ENCODE results near the gene THBS2. TPM values are rescaled to one million over a fixed set of nuclear protein-coding genes. Genes with fewer than 3 reads are reported as not detected.
A peak's percentile ranks its signal among the peaks of the same experiment; 100 is the strongest.

THBS2 gene
- total and polyA plus RNA-seq, 4 donors, result 5.5 to 35.4 (median 24.1) TPM

DNA sequence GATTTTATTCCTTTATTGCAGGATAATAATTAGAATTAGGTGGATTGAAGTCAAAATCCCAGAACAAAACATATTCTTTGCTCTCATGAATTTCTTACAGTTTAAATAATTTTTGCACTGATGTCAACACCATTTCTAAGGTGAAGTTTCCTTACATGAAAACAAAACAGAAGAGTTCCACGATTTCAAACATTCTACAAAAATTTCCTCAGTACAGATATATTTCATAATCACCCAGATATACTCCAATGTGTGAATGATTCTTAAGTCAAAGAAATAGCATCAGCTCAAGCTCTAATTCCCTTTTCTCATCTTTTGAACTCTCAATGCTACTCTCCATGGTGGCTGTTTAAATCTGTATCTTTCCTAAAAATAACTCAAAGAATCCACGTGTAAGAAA, 39.5 kb upstream of the THBS2 start:
- ATAC-seq (ENCODE audit: insufficient read depth, low FRiP score), result no peak
- no peaks in the 10 kb centered on the region for H3K4me1 ChIP-seq (ENCODE audit: control insufficient read depth in 5 of 5, insufficient read depth in 5 of 5, low read length in 5 of 5)
- no peak overlapping the region for H3K9ac ChIP-seq (ENCODE audit: insufficient read depth in 1 of 2, low read length in 2 of 2)
- DNase-seq, result no peak
- H3K4me3 ChIP-seq, result no peak overlapping the region
- 45 to 66% methylated on average over 2 of the region's 2 CpGs for WGBS, 2 donors
- TF ChIP-seq, protein P1, sequence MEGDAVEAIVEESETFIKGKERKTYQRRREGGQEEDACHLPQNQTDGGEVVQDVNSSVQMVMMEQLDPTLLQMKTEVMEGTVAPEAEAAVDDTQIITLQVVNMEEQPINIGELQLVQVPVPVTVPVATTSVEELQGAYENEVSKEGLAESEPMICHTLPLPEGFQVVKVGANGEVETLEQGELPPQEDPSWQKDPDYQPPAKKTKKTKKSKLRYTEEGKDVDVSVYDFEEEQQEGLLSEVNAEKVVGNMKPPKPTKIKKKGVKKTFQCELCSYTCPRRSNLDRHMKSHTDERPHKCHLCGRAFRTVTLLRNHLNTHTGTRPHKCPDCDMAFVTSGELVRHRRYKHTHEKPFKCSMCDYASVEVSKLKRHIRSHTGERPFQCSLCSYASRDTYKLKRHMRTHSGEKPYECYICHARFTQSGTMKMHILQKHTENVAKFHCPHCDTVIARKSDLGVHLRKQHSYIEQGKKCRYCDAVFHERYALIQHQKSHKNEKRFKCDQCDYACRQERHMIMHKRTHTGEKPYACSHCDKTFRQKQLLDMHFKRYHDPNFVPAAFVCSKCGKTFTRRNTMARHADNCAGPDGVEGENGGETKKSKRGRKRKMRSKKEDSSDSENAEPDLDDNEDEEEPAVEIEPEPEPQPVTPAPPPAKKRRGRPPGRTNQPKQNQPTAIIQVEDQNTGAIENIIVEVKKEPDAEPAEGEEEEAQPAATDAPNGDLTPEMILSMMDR (IDR thresholded peaks at IDR 0.05; ENCODE audit: control extremely low read depth, extremely low read depth), result no peak
- H3K36me3 ChIP-seq (ENCODE audit: control insufficient read depth in 4 of 4, insufficient read depth in 4 of 4, low read length in 4 of 4), result no peaks in the 10 kb centered on the region
- H3K9me3 ChIP-seq (ENCODE audit: control insufficient read depth in 4 of 4, insufficient read depth in 3 of 4, low read length in 3 of 4), result peaks cover 0 to 2% (median 0%) of the 10 kb centered on the region in 4 donors
- H3K27me3 ChIP-seq (ENCODE audit: control insufficient read depth in 3 of 3, insufficient read depth in 3 of 3, low read length in 2 of 3), result no peaks in the 10 kb centered on the region
- H3K27ac ChIP-seq (ENCODE audit: low read depth in 1 of 2, low read length in 1 of 2), result no peak overlapping the region

DNA sequence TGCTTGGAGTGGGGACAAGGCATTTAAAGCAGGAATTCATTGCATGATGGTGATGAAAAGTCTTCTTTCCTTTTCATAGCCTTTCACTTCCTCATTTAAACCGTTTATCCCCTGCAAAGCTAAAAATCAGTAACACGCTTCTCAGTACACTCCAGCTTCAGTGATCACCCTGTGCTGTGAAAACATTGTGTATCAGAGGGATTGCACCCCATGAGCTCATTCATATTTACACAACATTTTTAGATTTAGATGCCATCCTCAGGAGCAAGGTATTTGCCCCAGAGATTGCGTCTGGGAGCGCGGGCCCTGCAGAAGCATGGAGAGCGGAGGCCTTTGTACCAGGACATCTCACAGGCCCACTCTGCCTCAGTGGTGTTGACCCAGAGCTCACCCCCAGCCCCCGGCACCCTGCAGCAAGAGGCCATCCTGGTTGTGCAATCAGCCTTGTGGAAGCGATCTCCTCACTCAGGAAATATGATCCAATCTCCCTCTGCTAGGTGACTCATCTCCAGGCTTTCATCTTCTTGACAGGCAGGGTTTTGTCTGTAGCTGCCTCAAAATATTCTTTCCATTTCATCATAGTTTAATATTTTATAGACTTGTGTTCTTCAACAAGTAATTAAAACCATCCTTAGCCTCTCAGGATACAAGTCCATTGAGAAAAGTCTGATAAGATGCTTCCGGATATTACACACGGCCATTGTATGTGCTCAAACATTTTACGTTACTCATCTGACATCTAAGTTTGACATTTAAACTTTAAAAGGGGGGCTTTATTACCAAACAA, 38.9 kb upstream of the THBS2 start:
- Histone ChIP-seq H3K27ac (ENCODE audit: low read depth in 1 of 2, low read length in 1 of 2) (no peak overlapping the region), H3K4me1 (ENCODE audit: control insufficient read depth in 5 of 5, insufficient read depth in 5 of 5, low read length in 5 of 5) (no peaks in the 10 kb centered on the region), H3K36me3 (ENCODE audit: control insufficient read depth in 4 of 4, insufficient read depth in 4 of 4, low read length in 4 of 4) (no peaks in the 10 kb centered on the region), H3K9ac (ENCODE audit: insufficient read depth in 1 of 2, low read length in 2 of 2) (no peak overlapping the region), H3K27me3 (ENCODE audit: control insufficient read depth in 3 of 3, insufficient read depth in 3 of 3, low read length in 2 of 3) (no peaks in the 10 kb centered on the region), H3K9me3 (ENCODE audit: control insufficient read depth in 4 of 4, insufficient read depth in 3 of 4, low read length in 3 of 4) (peaks cover 0 to 2% (median 0%) of the 10 kb centered on the region in 4 donors), H3K4me3 (no peak overlapping the region)
- 65 to 74% methylated on average over 11 of the region's 11 CpGs for WGBS, 2 donors
- DNase-seq (no peak), ATAC-seq (ENCODE audit: insufficient read depth, low FRiP score) (peak; percentile 29)
- TF ChIP-seq, protein P1 (IDR thresholded peaks at IDR 0.05; ENCODE audit: control extremely low read depth, extremely low read depth), result no peak

DNA sequence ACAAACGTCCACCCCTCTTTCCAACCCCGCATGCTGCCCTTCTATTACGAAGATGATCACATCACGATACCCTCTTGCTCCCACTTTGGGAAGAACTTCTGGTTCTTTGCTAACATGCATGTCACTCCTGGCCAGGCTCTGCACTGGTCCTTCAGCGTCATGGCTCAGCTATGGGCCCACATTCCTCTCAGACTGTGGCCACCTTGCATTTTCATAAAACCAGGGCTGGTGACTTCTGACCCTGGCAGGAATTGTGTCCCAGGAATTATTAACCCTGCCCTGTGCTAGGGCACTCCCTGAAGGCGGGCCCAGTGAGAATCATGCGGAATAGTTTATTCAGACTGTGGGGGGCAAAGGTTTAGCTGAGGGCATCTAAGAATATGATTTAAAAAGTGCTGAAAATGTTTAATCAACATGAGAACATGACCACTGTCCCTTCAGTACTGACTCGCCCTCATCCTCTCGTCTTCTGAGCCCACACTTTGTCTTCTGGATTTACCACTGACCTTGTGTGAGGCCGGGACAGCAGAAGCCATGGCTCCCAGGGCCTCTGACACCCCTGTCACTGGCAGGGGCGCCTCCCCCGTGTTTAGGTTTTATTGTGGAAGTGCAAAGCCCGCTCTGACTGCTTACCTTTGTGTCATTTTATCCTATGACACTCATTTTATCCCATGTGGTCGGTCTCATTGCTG, 38.1 kb upstream of the THBS2 start:
- peaks cover 0 to 2% (median 0%) of the 10 kb centered on the region in 4 donors for H3K9me3 ChIP-seq (ENCODE audit: control insufficient read depth in 4 of 4, insufficient read depth in 3 of 4, low read length in 3 of 4)
- 80 to 85% methylated on average over 14 of the region's 14 CpGs for WGBS, 2 donors
- no peak overlapping the region for H3K27ac ChIP-seq (ENCODE audit: low read depth in 1 of 2, low read length in 1 of 2)
- TF ChIP-seq, protein P1 (IDR thresholded peaks at IDR 0.05; ENCODE audit: control extremely low read depth, extremely low read depth), result no peak
- ATAC-seq (ENCODE audit: insufficient read depth, low FRiP score) (no peak), DNase-seq (no peak)
- H3K9ac ChIP-seq (ENCODE audit: insufficient read depth in 1 of 2, low read length in 2 of 2), result no peak overlapping the region
- no peak overlapping the region for H3K4me3 ChIP-seq
- H3K27me3 ChIP-seq (ENCODE audit: control insufficient read depth in 3 of 3, insufficient read depth in 3 of 3, low read length in 2 of 3), result no peaks in the 10 kb centered on the region
- H3K4me1 ChIP-seq (ENCODE audit: control insufficient read depth in 5 of 5, insufficient read depth in 5 of 5, low read length in 5 of 5), result no peaks in the 10 kb centered on the region
- no peaks in the 10 kb centered on the region for H3K36me3 ChIP-seq (ENCODE audit: control insufficient read depth in 4 of 4, insufficient read depth in 4 of 4, low read length in 4 of 4)

All from lung (tissue), 12 donors.